ENCODE data around the gene FAM200B.

The FAM200B gene

GRCh38 chr4:15668566-15669435, 12.8 kb upstream of the FAM200B start:
- FAIRE-seq: peak; percentile 49

DNA sequence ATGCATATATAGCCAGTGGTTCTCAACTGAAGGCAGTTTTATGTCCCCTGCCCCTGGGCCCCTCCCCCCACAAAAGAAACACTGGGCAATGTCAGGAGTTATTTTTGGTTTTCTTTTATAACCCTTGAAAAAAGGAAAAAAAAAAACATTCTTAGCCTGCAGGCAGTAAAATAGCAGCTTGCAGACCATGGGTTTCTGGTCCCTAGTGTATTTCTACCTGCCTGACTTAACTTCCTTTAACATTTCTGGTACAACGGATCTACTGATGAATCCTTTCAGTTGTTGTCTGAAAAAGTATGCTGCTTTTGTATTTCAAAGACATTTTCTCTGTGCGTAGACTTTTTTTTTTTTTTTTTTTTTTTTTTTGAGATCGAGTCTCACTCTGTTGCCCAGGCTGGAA, 11.1 kb upstream of the FAM200B start:
- FAIRE-seq: no peak

DNA sequence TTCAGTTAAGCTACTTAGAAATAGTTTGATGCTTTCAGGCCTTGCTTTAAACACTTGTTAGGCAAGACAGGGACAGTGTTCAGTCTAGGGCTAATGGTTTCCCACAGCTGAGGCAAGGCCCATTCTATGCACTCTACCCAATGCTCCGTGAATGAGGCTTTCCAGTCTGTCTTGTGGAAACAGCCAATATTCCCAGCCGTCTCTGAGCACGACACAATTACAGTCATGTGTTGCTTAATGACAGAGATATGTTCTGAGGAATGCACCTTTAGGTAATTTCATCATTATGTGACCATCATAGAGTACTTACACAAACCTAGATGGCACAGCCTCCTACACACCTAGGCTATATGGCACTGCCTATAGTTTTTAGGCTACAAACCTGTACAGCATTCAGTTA, 9.5 kb upstream of the FAM200B start:
- no peak for FAIRE-seq

DNA sequence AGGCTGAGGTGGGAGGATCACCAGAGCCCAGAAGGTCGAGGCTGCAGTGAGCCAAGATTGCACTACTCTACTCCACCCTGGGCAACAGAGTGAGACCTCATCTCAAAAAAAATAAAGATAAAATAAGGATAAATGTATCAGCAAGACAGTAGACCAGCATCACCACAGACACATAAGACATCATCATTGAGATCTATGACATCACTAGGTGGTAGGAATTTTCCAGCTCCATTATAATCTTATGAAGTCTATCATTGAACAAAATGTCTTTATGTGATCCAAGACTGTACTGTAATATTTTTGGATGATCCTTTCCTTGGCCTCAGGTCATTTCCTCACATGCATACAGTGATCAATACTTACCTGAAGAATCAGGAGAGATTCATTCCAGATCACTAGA, 8.3 kb upstream of the FAM200B start:
- FAIRE-seq: no peak

DNA sequence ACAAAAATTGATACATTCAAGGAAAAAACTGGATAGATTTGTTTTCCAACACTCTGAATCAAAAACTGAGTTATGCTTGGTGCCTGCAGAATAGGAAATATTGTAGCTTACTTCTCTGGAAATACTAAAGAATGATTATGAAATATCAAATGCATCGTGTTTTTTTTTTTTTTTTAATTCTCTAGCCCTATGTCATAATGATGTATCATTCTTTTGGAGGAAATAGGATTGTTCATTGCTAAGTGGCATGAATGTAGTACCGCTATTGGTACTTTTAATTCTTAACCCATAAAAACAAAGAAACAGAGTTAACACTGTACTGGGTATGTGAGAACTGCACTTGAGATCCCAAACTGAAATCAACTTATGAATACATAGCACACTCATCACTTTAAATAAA, 7.6 kb upstream of the FAM200B start:
- no peak for FAIRE-seq

GRCh38 chr4:15674926-15675325, 6.7 kb upstream of the FAM200B start:
- no peak for FAIRE-seq

GRCh38 chr4:15675356-15675755, 6.3 kb upstream of the FAM200B start:
- FAIRE-seq: no peak

GRCh38 chr4:15676039-15676438, 5.6 kb upstream of the FAM200B start:
- no peak for FAIRE-seq

GRCh38 chr4:15676899-15677298, 4.7 kb upstream of the FAM200B start:
- FAIRE-seq: no peak

- no peak for FAIRE-seq
Measured at GRCh38 chr4:15677507-15677988, 4.1 kb upstream of the FAM200B start.

GRCh38 chr4:15681067-15681371, 608 bp upstream of the FAM200B start:
- no peak for FAIRE-seq

DNA sequence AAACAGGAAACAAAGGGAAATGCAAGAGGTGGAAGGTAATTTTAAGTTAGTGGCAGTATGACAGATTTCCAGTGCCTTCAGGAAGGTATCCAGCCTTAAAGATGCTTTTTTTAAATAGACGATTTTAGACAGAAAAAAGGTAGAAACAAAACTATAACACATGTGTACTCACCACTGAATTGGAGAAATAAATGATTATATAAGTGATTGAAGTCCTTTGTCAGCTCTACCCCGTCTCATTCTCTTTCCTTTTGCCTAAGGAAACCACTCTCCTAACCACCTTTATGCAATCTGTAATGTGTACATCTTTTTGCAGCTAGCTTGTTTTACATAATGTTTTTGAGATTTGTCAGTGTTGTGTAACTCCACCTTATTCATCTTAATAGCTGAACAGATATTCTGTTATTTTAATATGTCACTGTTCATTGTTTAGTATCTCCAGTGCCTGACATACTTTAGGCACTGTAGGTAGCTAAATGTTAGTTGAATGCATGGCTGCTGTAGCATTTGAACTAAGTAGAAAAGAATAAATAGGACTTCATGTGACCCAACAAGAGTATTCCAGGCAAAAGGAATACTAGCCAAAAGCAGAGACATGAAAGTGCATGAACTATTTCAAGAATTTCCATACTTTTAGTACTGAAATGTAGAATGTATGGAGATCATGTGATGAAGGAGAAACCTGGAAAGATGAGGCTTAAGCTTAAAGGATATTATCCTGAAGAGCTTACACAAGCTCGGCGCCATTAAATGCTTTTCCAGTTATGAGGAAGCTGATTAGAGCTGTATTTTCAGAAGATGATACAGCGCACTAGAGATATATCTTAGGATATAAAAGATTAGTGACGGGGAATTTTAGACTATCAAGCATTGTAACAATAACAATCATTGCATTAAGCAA, 865 bp downstream of the FAM200B start:
- peak; percentile 36 for FAIRE-seq

GRCh38 chr4:15683143-15683495, 1.5 kb downstream of the FAM200B start:
- no peak for FAIRE-seq

DNA sequence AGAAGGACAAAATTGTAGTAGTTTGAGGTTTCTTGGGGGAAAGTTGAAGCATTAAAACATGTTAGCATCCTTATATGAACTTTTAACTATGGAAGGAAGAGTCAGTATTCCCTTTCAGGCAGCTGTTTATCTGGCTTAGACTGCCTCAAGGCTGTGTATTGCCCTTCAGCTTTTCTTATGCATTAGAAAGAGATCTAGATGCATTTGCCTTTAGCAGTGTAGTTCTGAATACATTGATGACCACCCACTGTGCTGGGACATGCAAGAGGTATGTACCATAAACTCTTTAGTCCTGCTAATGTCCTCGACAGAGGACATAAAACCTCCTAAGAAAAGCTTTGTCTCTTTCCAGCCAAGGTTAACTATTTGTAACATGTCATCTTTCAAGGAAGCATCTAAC, 2.9 kb downstream of the FAM200B start:
- FAIRE-seq: no peak

DNA sequence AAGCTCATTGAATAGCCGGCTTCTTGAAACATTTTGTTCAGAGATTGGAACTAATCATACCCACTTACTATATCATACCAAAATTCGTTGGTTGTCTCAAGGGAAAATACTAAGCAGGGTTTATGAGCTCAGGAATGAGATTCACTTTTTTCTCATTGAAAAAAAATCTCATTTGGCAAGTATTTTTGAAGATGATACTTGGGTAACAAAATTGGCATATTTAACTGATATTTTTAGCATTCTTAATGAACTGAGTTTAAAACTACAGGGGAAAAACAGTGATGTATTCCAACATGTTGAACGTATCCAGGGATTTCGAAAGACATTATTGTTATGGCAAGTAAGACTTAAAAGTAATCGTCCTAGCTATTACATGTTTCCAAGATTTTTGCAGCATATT, 6.4 kb downstream of the FAM200B start:
- FAIRE-seq: no peak

GRCh38 chr4:15689540-15689939, 7.9 kb downstream of the FAM200B start:
- FAIRE-seq: no peak

- no peak for FAIRE-seq
Measured at GRCh38 chr4:15690020-15690809, 8.6 kb downstream of the FAM200B start.

DNA sequence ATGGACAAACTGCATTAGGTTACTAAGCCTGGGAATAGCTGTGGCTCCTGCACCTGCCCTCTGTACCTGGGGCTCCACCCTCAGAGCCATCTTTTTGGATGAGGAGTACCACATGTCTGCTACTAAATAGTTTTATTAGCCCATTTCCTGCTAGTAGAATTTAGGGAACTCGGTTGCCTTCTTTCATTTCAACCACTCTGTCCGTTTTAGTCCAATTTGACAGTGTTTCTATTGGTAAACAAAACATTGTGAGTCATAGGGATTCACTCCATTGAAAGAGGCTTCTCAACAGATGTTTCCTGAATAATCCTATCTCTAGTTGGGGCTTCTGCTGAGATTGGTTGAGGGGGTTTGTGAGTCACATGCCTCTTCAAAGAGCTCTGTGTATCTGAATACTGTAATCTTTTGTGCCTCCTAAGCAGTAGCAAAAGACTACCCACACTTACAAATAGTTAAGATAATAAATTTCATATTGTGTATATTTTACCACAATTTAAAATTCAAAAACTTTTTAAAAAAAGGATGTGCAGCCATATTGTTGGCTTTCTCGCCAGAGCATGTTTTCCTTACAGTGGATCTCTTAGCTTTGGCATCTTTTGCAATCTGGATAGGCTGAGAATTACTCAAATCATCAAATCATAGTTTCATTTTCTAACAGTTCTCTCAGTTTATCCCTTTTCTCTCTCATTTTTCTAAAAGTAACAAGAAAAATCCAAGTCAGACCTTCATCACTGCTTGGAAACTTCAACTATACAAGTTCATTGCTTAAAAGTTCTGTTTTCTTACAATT, 9.9 kb downstream of the FAM200B start:
- FAIRE-seq: no peak

GRCh38 chr4:15692602-15693001, 11.0 kb downstream of the FAM200B start:
- no peak for FAIRE-seq

DNA sequence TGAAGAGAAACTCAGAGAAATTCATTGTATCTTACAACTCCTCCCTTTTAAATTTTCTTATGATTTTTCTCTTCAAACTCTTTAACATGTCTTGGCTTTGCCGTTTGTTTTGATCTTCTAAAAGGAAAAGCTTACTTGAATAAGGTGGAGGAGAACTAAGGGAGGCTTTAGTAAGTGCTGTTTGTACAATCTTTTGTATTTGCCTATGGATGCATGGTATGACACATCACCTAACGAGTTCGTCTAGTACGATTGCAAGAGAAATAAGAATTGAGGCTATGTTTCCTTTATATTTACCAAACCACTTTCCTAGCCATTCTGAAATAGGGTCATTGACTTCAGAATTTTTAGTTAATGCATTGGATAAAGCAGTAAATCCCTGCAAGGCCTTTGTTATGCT, 12.8 kb downstream of the FAM200B start:
- no peak for FAIRE-seq

DNA sequence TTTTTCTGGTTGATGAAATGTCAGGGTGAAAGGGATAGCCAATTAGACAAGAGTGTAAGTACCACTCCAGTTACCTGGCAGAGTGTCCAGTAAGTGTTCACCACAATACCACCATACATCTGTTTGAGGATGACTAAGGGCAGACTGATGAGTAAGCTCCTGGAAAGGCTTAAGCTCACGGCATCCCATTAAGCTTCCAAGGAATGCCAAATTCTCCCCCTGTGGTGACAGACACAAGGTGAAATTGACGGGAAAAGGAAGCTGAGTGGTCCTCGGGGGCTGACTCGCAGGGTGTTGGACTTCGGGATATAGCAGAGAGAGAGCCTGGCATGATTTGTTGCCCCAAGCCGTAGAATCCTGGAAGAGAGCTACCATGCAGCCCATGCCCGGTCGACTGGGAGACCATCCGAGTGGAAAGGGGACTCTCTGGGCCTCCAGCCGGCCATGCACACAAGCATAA, 13.6 kb downstream of the FAM200B start:
- no peak for FAIRE-seq

DNA sequence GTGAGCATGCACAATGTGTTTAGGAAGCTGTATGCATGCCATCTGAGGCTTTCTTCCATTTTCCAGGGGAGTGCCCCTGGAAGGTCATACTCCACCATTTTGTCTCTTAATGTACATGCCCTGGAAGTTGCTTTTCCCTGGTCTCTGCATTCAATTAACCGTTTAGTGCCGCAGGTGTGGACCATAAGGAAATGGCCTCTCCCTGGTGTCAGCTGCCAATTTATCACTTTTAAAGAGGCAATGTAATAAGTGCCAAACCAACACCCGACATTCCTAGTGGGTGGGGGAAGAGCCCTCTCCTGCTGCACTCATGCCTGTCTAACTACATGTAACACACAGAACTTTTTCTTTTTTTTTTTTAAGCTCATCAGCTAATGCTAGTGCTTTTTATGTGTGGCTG, 14.1 kb downstream of the FAM200B start:
- FAIRE-seq: no peak
